Activated CD4-positive, alpha-beta T cell treated with anti-CD3 and anti-CD28 coated beads for 36 hours (primary cell): ENCODE measurements around the gene MACROD2. TPM values are rescaled to one million over a fixed set of nuclear protein-coding genes. Genes with fewer than 3 reads are reported as not detected.
"Not testable (repeated sequence)": the region's sequence is repeated elsewhere in the genome, so short reads cannot be mapped to it uniquely, and the experiment has no call there.

Experiments
- ATAC-seq: fragments of 200-7000 bp; cut with Tn5 transposase; one replicate; pipeline ENCODE4 v1.10.0; 2021; ENCODE audit warnings: mild to moderate bottlenecking, moderate library complexity
- CTCF ChIA-PET: fragments of 350-600 bp; sonication (Branson Sonifier 250); formaldehyde crosslinking; loops from one replicate; lab custom pipeline; 2021; ENCODE audit warnings: antibody characterized with exemption; lab: Charles Lee
- POLR2A ChIA-PET: fragments of 350-600 bp; sonication (Branson Sonifier 250); formaldehyde crosslinking; loops from one replicate; lab custom pipeline; 2021; ENCODE audit warnings: antibody characterized with exemption, inconsistent platforms; lab: Charles Lee
- DNase-seq: peaks from one replicate; pipeline ENCODE4 v3.0.0-alpha.2; 2020
- H3K27ac Mint-ChIP-seq: one replicate; pipeline ENCODE4 v1.8.0; 2021; ENCODE audit warnings: mixed read lengths
- H3K27me3 Mint-ChIP-seq: one replicate; pipeline ENCODE4 v1.8.0; 2021; ENCODE audit warnings: mixed read lengths
- H3K36me3 Mint-ChIP-seq: one replicate; pipeline ENCODE4 v1.8.0; 2021; ENCODE audit warnings: low read depth, mixed read lengths
- H3K4me1 Mint-ChIP-seq: one replicate; pipeline ENCODE4 v1.8.0; 2021; ENCODE audit warnings: mixed read lengths
- H3K4me3 Mint-ChIP-seq: one replicate; pipeline ENCODE4 v1.8.0; 2021; ENCODE audit warnings: mild to moderate bottlenecking, moderate library complexity, mixed read lengths
- H3K9me3 Mint-ChIP-seq: one replicate; pipeline ENCODE4 v1.8.0; 2021; ENCODE audit warnings: low read depth, mixed read lengths
- intact Hi-C, 2 experiments: fragments of 100-400 bp; cut with DNase I in 1 of 2; cut with micrococcal nuclease in 1 of 2; formaldehyde crosslinking; loops; one replicate each; pipeline versions ENCODE4 v1.14.2 to v1.15.1; 2022 to 2024; cut with DNase I, micrococcal nuclease
- total RNA-seq, 2 experiments: library from RNA; stranded (reverse); gene quantifications; one replicate each; pipeline ENCODE4 v1.2.3, GENCODE V29; 2021

The MACROD2 gene
- total RNA-seq, 2 experiments from 2014 or later: not detected

DNA sequence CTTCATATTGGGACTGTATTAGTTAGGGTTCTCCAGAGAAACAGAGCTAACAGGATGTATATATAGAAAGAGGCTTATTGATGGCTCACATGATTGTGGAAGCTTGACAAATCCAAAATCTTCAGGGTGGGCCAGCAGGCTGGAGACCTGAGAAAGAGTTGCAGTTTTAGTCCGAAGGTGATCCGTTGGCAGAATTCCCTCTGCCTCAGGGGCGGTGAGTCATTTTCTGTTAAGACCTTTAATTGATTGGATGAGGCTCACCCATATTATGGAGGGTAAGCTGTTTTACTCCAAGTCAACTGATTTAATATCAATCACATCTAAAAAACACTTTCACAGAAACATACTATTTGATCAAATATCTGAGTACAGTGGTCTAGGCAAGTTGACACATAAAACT is 228.5 kb downstream of the MACROD2 start:
- ATAC-seq (no peak), DNase-seq (no peak)
- peaks cover 4% of the 10 kb centered on the region for H3K9me3 Mint-ChIP-seq
- H3K27ac Mint-ChIP-seq: no peak overlapping the region
- POLR2A ChIA-PET: no interaction called here
- H3K36me3 Mint-ChIP-seq: no peaks in the 10 kb centered on the region
- no peak overlapping the region for H3K4me3 Mint-ChIP-seq
- H3K4me1 Mint-ChIP-seq: no peaks in the 10 kb centered on the region
- intact Hi-C loops: no loop called here
- H3K27me3 Mint-ChIP-seq: peaks cover 5% of the 10 kb centered on the region
- CTCF ChIA-PET: interaction anchor here (0.6 kb wide), 1 partner anchor 615 kb away, joined by 3 read pairs; no protein-coding TSS in a partner anchor

DNA sequence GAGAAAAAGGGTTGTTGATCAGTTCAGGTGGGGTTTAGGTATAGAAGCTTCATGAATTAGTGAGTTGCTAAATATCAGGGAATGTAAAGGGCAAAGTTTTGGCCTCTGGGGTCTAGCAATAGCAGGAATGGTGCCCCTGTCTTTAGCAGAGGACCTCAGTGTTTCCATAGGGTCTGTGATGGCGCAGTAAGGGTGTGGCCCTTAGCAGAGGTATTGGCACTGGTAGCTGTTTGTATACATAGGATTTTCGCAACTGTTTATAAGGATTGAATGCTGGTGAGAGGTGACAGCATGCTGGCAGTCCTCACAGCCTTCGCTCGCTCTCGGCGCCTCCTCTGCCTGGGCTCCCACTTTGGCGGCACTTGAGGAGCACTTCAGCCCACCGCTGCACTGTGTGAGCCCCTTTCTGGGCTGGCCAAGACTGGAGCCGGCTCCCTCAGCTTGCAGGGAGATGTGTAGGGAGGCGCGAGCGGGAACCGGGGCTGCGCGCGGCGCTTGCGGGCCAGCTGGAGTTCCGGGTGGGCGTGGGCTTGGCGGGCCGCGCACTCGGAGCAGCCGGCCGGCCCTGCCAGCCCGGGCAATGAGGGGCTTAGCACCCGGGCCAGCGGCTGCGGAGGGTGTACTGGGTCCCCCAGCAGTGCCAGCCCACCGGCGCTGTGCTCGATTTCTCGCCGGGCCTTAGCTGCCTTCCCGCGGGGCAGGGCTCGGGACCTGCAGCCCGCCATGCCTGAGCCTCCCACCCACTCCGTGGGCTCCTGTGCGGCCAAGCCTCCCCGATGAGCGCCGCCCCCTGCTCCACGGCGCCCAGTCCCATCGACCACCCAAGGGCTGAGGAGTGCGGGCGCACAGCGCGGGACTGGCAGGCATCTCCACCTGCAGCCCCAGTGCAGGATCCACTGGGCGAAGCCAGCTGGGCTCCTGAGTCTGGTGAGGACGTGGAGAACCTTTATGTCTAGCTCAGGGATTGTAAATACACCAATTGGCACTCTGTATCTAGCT is 231.0 kb downstream of the MACROD2 start:
- H3K4me1 Mint-ChIP-seq, DNase-seq, ATAC-seq, H3K27ac Mint-ChIP-seq, H3K4me3 Mint-ChIP-seq, H3K9me3 Mint-ChIP-seq, POLR2A ChIA-PET, H3K36me3 Mint-ChIP-seq, intact Hi-C loops, H3K27me3 Mint-ChIP-seq: not testable (repeated sequence)
- CTCF ChIA-PET: interaction anchor here (0.6 kb wide), 1 partner anchor 20 kb away, joined by 3 read pairs; no protein-coding TSS in a partner anchor

DNA sequence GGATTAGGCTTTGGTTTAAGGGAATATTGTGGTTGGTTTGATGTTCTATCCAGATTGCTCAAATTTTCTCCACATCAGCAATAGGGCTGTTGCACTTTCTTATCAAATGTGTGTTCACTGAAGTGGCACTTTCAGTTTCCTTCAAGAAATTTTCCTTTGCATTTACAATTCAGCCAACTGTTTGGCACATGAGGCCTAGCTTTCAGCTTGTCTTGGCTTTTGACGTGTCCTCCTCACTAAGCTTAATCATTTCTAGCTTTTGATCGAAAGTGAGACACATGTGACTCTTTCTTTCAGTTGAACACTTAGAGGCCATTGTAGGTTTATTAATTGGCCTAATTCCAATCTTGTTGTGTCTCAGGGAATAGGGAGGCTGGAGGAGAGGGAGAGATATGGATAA is 237.3 kb downstream of the MACROD2 start:
- CTCF ChIA-PET: interaction anchor here (0.5 kb wide), 1 partner anchor 120 kb away, joined by 3 read pairs; no protein-coding TSS in a partner anchor
- no peak overlapping the region for H3K4me3 Mint-ChIP-seq
- no peak for ATAC-seq

GRCh38 chr20:14234666-14235295 is 239.5 kb downstream of the MACROD2 start:
- Mint-ChIP-seq H3K36me3 (no peaks in the 10 kb centered on the region), H3K27ac (no peak overlapping the region), H3K27me3 (no peaks in the 10 kb centered on the region), H3K4me3 (no peak overlapping the region), H3K4me1 (no peaks in the 10 kb centered on the region), H3K9me3 (peaks cover 3% of the 10 kb centered on the region)
- intact Hi-C loops: no loop called here
- ChIA-PET POLR2A (no interaction called here), CTCF (no interaction called here)
- DNase-seq (no peak), ATAC-seq (no peak)

More for the DNA sequence above, 237.3 kb downstream of the MACROD2 start:
- intact Hi-C loops: no loop called here
- DNase-seq: no peak
- Mint-ChIP-seq H3K36me3 (no peaks in the 10 kb centered on the region), H3K27ac (no peak overlapping the region), H3K27me3 (no peaks in the 10 kb centered on the region), H3K4me1 (no peaks in the 10 kb centered on the region), H3K9me3 (peaks cover 5% of the 10 kb centered on the region)
- POLR2A ChIA-PET: no interaction called here

DNA sequence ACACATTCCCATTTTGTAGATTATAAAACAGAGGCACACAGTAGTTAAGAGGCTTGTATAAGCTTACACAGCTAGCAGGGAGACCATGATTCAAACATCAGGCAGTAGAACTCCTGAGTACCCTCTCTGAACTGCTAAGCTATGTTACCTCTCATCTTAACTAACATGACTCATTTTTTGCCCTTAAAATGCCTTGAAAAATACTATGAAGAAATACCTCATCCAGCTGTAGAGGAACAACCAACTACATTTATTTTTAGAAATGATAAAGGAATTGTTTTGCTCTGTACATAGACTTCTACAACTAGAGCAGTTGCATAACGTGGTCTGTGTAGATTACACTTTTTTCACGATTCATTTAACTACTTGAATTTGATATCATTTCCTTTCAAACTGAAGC is 240.0 kb downstream of the MACROD2 start:
- no peak for ATAC-seq
- no peaks in the 10 kb centered on the region for H3K4me1 Mint-ChIP-seq
- no peaks in the 10 kb centered on the region for H3K27me3 Mint-ChIP-seq
- intact Hi-C loops: no loop called here
- DNase-seq: no peak
- peaks cover 3% of the 10 kb centered on the region for H3K9me3 Mint-ChIP-seq
- no peak overlapping the region for H3K27ac Mint-ChIP-seq
- no peak overlapping the region for H3K4me3 Mint-ChIP-seq
- ChIA-PET POLR2A (no interaction called here), CTCF (no interaction called here)
- H3K36me3 Mint-ChIP-seq: no peaks in the 10 kb centered on the region

DNA sequence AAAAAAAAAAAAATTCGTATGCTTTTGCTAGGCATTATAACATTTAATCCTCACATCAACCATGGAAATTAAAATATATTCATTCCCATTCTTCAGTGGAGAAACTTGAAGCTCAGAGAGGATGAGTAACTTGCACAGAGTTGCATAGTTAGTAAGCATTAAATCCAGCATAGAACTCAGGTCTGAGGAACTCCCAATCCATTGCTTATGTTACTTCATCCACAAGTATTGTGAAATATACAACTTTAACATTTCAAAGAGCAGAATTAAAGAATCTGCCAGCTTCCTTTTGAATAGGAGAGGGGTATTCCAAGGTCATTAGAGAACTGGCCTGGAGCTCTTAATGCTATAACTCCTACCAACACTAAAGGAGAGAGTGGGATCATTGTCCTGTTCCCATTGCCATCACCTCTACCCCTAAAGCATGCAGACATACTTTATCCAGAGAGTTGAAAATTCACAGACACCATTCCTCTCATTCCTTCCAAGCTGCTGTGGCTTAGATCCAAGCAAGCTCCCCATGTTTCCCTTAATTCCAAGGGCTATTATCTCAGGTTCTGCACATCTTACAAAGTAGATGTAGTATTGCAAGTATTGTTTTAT is 250.2 kb downstream of the MACROD2 start:
- no peaks in the 10 kb centered on the region for H3K36me3 Mint-ChIP-seq
- H3K4me1 Mint-ChIP-seq: no peaks in the 10 kb centered on the region
- no peak for DNase-seq
- CTCF ChIA-PET: no interaction called here
- peaks cover 6% of the 10 kb centered on the region for H3K9me3 Mint-ChIP-seq
- no peak overlapping the region for H3K4me3 Mint-ChIP-seq
- ATAC-seq: no peak
- intact Hi-C loops: no loop called here
- POLR2A ChIA-PET: no interaction called here
- H3K27me3 Mint-ChIP-seq: no peaks in the 10 kb centered on the region
- no peak overlapping the region for H3K27ac Mint-ChIP-seq

DNA sequence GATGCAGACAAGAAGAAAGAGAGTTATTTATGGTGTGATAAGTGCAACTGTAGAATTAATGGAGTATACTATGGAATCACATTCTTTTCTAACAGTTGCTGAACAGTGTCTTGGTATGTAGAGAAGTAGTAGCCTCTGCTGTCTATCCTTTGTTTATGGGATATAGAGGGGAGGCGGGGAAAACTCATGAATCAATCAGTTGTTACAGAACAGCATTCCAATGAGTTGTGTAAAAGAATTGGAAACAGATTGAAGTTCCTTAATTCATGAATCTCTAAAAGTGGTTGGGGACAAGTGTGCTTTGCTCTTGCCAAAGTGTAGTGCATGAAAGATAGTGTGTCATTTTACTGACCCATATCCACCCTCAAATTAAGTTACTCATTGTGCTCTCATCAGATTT is 264.4 kb downstream of the MACROD2 start:
- CTCF ChIA-PET: no interaction called here
- intact Hi-C loops: no loop called here
- Mint-ChIP-seq H3K9me3 (peaks cover 16% of the 10 kb centered on the region), H3K36me3 (no peaks in the 10 kb centered on the region), H3K4me1 (no peaks in the 10 kb centered on the region), H3K27me3 (no peaks in the 10 kb centered on the region), H3K4me3 (no peak overlapping the region), H3K27ac (no peak overlapping the region)
- no peak for DNase-seq
- POLR2A ChIA-PET: no interaction called here
- ATAC-seq: no peak

GRCh38 chr20:14260367-14260766 is 265.1 kb downstream of the MACROD2 start:
- POLR2A ChIA-PET: no interaction called here
- H3K9me3 Mint-ChIP-seq: peaks cover 16% of the 10 kb centered on the region
- H3K4me1 Mint-ChIP-seq: no peaks in the 10 kb centered on the region
- ATAC-seq (no peak), DNase-seq (no peak)
- CTCF ChIA-PET: no interaction called here
- H3K36me3 Mint-ChIP-seq: no peaks in the 10 kb centered on the region
- H3K27me3 Mint-ChIP-seq: no peaks in the 10 kb centered on the region
- intact Hi-C loops: no loop called here
- H3K27ac Mint-ChIP-seq: no peak overlapping the region
- H3K4me3 Mint-ChIP-seq: no peak overlapping the region

- H3K4me1 Mint-ChIP-seq: no peaks in the 10 kb centered on the region
- no peak for ATAC-seq
- peaks cover 6% of the 10 kb centered on the region for H3K9me3 Mint-ChIP-seq
- H3K27ac Mint-ChIP-seq: no peak overlapping the region
- H3K27me3 Mint-ChIP-seq: no peaks in the 10 kb centered on the region
- H3K4me3 Mint-ChIP-seq: no peak overlapping the region
- no peak for DNase-seq
- POLR2A ChIA-PET: no interaction called here
- intact Hi-C loops: no loop called here
- CTCF ChIA-PET: no interaction called here
- H3K36me3 Mint-ChIP-seq: no peaks in the 10 kb centered on the region
Measured at GRCh38 chr20:14264869-14265268, 269.6 kb downstream of the MACROD2 start.

GRCh38 chr20:14266246-14266645 is 270.9 kb downstream of the MACROD2 start:
- DNase-seq (no peak), ATAC-seq (no peak)
- no peaks in the 10 kb centered on the region for H3K27me3 Mint-ChIP-seq
- H3K4me3 Mint-ChIP-seq: no peak overlapping the region
- no peaks in the 10 kb centered on the region for H3K4me1 Mint-ChIP-seq
- intact Hi-C loops: no loop called here
- POLR2A ChIA-PET: no interaction called here
- H3K27ac Mint-ChIP-seq: no peak overlapping the region
- H3K36me3 Mint-ChIP-seq: no peaks in the 10 kb centered on the region
- peaks cover 8% of the 10 kb centered on the region for H3K9me3 Mint-ChIP-seq
- CTCF ChIA-PET: no interaction called here

DNA sequence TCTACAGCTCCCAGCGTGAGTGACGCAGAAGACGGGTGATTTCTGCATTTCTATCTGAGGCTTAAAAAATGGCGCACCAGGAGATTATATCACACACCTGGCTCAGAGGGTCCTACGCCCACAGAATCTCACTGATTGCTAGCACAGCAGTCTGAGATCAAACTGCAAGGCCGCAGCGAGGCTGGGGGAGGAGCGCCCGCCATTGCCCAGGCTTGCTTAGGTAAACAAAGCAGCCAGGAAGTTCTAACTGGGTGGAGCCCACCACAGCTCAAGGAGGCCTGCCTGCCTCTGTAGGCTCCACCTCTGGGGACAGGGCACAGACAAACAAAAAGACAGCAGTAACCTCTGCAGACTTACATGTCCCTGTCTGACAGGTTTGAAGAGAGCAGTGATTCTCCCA is 275.4 kb downstream of the MACROD2 start:
- H3K36me3 Mint-ChIP-seq, DNase-seq, ATAC-seq, intact Hi-C loops, H3K4me3 Mint-ChIP-seq, H3K4me1 Mint-ChIP-seq, H3K27ac Mint-ChIP-seq, H3K27me3 Mint-ChIP-seq, H3K9me3 Mint-ChIP-seq, POLR2A ChIA-PET: not testable (repeated sequence)
- CTCF ChIA-PET: interaction anchor here (0.6 to 0.7 kb wide), 2 partner anchors 240 to 1633 kb away, joined by 3 to 4 read pairs; no protein-coding TSS in a partner anchor
